GM19467 (cell line): ENCODE measurements around the gene FLYWCH1.

Experiments
- ATAC-seq: cut with Tn5 transposase; IDR thresholded peaks from one replicate; pipeline ENCODE4 v1.9.1; 2021; ENCODE audit warnings: mild to moderate bottlenecking, moderate library complexity; ENCODE audit not compliant: unreplicated experiment

Gene FLYWCH1

DNA sequence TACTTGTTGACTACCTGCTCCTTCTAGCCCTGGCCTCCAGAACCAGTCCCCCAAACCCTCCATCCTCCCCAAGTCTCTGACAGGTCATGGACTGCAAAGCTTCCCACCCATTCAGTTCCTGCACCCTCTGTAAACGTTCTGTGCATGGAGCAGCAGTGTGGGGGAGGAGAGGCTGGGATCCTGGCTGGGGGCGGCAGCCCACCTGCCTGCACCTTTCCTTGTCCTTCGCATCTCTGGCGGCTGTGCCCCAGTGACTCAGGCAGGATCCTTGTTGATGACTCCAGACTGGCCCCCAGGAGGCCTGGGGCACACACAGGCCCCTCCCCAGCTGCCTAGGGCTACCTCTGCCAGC, 70.1 kb downstream of the FLYWCH1 start:
- ATAC-seq, result no peak

GRCh38 chr16:2982402-2982801, 70.7 kb downstream of the FLYWCH1 start:
- no peak for ATAC-seq

DNA sequence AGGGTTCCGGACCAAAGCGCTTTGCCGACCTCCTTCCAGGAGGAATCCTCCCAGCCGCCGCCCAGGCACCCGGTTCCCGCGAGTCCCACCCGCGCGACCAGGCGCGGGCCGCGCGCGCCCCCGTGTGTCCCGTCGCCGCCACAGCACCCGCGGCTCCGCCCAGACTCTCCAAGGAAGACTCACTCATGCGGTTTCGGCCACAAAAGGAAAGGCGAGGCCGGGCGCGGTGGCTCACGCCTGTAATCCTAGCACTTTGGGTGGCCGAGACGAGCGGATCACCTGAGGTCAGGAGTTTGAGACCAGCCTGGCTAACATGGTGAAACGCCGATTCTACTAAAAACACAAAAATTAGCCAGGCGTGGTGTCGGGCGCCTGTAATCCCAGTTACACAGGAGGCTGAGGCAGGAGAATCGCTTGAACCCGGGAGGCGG, 72.0 kb downstream of the FLYWCH1 start:
- ATAC-seq, result no peak

- no peak for ATAC-seq
These were observed 73.7 kb downstream of the FLYWCH1 start for GRCh38 chr16:2985462-2985861.

DNA sequence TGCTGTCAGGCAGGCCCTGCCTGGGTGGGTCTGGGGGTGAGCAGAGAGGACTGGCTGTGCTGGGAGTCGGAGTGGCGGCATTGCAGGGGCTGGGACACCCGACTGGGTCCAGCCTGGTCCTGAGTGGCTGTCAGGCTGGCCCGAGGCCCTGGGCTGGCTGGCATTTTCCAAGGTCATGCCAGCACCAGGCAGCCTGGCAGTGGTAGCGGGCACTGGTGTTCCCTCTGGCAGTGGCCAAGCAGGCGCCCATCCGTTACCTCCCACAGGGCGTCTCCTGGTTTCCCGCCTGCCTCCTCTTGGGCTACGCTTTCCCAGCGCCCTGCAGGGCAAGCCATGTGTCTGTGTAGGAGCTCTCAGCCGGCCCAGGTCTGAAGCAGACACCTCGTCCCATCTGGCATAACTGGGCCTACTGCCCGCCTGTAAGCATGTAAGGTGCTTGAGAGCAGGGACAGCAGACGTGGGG, 74.2 kb downstream of the FLYWCH1 start:
- ATAC-seq, result no peak

DNA sequence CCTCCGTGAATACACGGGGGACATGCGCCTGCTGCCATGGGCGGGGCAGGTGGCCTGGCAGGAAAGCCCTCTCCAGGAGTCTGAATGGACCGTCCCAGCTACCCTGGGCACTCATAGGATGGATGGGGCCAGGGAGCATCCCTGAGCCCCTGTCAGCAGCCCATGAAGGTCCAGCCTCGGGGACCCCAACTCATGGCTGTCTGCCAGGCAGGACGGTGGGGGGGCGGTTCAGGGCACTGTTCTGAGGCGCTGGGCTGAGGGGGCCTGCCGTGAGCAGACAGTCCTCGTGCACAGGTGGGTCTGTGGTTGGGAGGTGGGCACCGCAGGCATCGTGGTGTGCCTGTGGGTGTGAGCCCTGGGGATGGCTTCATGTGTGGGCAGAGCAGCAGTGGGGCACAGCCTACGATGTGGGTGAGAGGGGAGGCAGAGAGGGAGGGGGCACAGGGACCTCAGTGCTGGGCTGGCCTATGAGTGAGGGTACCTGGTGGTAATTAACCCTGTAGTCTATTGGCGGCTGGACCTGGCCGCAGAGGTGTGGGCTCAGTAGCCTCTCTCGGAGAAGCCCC, 75.0 kb downstream of the FLYWCH1 start:
- ATAC-seq, result no peak

DNA sequence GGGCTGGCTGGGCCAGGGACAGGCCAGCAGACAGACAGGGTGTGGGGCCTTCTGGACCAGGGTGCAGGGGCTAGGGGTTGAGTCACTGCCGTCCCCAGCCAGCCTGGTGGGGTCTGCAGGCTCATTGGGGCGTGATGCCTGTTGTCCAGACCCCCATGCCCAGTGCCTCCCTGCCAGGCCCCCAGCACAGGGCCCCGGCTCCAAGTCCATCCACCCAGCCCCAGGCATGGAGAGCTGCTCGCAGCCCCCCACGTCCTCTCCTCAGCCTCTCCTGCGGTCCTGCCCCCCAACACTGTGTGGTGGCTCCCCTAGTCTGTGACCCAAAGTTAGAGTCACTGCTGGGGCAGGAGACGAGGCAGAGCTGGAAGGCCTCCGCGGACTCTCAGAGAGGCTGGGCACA, 75.6 kb downstream of the FLYWCH1 start:
- no peak for ATAC-seq

GRCh38 chr16:2987833-2988232, 76.1 kb downstream of the FLYWCH1 start:
- ATAC-seq, result no peak

DNA sequence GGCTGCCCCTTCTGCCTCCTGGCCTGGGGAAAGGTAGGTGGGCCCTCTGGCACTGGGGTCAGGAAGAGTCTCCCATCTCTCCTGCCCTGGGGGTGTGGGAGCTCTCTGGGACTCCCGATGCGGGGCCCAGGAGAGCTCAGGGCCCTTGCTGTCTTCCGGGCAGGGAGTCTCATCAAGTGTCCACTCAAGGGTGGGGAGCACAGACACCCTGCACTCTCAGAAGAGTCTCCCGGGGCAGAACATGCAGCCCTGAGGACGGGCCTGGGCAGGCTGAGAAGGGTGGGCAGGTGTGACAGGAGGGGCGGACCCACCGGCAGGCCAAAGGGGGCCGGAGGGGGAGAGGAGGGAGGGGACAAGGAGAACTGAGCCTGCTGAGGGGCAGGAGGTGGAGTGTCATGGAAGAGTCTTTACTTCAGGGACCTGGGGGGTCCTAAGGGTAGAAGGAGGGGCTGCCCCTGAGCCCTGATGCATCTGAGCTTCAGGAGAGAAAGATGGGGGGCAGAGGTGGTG, 76.9 kb downstream of the FLYWCH1 start:
- ATAC-seq, result no peak

DNA sequence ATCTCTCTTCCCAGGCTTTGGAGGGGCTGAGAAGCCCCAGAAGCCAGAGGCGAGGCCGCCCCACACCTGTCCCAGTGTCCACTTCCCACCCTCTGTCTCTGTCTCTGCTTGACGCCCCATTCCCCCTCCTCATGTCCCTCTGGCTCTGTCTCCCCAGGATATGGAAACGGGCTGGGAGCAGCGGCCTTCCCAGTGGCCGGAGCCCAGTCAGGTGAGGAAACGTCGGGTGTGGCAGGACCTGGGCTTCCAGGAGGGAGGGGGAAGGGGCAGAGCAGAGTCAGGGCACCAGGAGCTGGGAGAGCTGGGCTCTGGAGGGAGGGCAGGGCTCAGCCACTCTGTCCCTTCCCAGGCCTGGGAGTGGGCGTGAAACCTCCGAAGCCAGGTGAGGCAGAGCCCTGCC, 79.2 kb downstream of the FLYWCH1 start:
- no peak for ATAC-seq

DNA sequence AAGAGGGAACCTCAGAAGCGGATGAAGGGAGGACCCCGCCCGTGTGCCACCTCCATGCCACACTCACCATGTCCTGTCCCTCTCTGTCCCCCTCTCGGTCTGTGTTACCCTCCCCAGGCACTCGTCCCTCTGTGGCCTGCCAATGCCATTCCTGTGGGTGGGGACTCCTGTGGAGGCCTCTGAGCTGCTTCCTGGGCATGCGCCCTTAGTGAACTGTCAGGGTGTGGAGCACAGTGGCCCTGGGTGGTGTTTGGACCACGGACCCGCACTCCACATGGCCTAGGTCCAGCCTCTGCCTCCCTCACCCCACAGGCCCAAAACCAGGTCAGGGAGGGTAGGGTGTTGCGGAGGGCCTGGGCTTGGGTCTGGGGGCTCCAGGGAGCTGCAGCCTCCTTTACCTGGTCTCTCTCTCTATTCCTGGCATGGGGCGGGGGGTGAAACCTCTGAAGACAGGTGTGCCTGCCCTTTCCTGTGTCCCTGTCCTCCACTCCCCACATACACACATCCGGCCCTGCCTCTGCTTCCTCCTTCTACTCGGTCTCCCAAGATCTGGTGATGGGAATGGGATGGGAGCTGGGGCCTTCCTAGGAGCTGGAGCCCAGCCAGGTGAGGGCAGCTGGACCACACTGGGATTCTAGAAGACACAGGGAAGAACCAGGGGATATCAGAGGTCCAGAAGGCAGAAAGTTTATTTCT, 80.0 kb downstream of the FLYWCH1 start:
- no peak for ATAC-seq

GRCh38 chr16:2992383-2993081, 80.8 kb downstream of the FLYWCH1 start:
- no peak for ATAC-seq

GRCh38 chr16:2996298-2996697, 84.6 kb downstream of the FLYWCH1 start:
- ATAC-seq, result no peak

- ATAC-seq, result no peak
These were observed 88.2 kb downstream of the FLYWCH1 start for GRCh38 chr16:2999929-3000328.

DNA sequence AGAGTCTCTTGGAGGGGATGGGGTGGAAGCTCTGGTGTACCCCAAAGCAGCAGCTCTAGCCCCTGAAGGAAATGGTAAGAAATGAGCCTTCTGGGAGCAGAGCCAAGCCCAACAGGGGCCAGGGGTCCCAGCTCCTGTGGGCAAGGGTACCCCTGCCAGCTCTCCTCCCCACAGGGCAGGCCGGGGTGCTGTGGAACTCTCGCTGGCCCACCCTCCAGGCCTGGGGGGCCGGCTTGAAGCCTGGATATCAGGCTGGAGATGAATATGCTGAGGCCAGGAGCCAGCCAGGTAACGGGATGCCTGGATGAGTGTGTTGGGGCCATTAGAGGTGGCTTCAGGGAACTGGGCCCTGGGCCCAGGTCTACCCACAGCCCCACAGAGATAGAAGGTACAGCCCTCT, 88.8 kb downstream of the FLYWCH1 start:
- ATAC-seq, result no peak
